GM20000 (cell line): ENCODE measurements around the gene OLIG2.

Experiments
- DNase-seq: peaks from one replicate; pipeline ENCODE4 v3.0.0; 2012; ENCODE audit warnings: low spot score
- TF ChIP-seq, protein P1 (sequence below): IDR thresholded peaks from 2 replicates; pipeline ENCODE4 v1.5.1; 2012; ENCODE audit warnings: mild to moderate bottlenecking, control low read depth; ENCODE audit errors: extremely low read depth, missing control alignments

OLIG2 gene

DNA sequence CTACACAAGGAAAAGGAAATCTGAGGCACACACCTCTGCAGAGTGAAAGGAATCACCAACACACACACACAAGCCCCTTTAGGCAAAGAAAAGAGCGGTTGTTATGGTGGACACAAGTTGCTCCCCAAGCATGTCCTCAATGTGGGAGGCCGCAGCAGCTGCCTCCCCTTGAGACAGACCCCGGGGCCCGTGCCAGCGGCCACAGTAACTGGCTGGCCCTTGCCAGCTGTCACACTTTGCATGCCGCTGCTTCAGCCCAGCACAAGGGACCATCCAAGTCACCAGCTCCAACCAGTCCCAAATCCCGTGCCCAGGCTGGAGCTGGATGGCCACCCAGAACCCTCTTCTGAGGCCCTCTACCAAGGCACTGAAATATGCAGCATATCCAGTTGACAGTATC is 41.3 kb downstream of the OLIG2 start:
- TF ChIP-seq, protein P1, sequence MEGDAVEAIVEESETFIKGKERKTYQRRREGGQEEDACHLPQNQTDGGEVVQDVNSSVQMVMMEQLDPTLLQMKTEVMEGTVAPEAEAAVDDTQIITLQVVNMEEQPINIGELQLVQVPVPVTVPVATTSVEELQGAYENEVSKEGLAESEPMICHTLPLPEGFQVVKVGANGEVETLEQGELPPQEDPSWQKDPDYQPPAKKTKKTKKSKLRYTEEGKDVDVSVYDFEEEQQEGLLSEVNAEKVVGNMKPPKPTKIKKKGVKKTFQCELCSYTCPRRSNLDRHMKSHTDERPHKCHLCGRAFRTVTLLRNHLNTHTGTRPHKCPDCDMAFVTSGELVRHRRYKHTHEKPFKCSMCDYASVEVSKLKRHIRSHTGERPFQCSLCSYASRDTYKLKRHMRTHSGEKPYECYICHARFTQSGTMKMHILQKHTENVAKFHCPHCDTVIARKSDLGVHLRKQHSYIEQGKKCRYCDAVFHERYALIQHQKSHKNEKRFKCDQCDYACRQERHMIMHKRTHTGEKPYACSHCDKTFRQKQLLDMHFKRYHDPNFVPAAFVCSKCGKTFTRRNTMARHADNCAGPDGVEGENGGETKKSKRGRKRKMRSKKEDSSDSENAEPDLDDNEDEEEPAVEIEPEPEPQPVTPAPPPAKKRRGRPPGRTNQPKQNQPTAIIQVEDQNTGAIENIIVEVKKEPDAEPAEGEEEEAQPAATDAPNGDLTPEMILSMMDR, result no peak

GRCh38 chr21:33067457-33067856 is 41.7 kb downstream of the OLIG2 start:
- TF ChIP-seq, protein P1, result no peak
- no peak for DNase-seq

More for the DNA sequence above, 41.3 kb downstream of the OLIG2 start:
- no peak for DNase-seq

DNA sequence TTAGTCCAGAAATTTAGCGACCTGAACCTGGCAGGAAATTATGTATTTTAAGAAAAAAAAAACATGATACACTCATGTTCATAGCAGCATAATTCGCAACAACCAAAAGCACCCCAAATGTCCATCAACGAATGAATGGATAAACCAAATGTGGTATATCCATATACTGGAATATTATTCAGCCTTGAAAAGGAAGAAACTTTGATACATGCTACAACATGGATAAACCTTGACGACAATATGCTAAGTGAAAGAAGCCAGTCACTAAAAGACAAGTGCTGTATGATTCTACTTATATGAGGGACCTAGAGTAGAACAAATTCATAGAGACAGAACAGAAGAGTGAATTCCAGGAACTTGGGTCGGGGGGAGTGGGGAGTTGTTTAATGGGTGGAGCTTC is 43.5 kb downstream of the OLIG2 start:
- no peak for DNase-seq

DNA sequence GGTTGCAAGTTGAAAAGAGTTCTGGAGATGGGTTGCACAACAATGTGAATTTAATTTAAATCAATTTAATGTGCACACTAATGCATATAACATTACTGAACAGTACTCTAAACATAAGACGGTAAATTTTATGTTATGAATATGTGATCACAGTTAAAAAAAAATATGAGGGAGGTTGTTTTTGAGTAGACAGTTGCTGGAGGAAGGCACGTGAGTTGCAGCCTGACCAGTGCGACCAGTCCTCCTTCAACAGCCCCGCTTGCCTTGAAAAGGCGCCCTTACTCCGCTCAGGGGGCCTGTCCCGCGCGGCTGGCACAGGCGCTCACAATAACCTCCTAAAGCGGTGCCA is 43.9 kb downstream of the OLIG2 start:
- no peak for DNase-seq
- TF ChIP-seq, protein P1, result no peak

More for the DNA sequence above, 43.5 kb downstream of the OLIG2 start:
- TF ChIP-seq, protein P1, result no peak

- DNase-seq, result peak; percentile 62
- TF ChIP-seq, protein P1, result no peak
Observed at GRCh38 chr21:33069994-33070743, 44.4 kb downstream of the OLIG2 start, which contains the start of gene OLIG1. OLIG1 (plus strand) TSS chr21:33070141; CDS start chr21:33070247, 106 bp downstream.

- TF ChIP-seq, protein P1, result no peak
- DNase-seq, result no peak
Observed at GRCh38 chr21:33070744-33070997, 44.9 kb downstream of the OLIG2 start.

- DNase-seq, result peak; percentile 45
- TF ChIP-seq, protein P1, result no peak
Observed at GRCh38 chr21:33070998-33071769, 45.4 kb downstream of the OLIG2 start.
